GM18951 (cell line): ENCODE measurements around the gene CREBL2.

Source experiments
- POLR2A ChIP-seq: IDR thresholded peaks from 4 replicates; pipeline ENCODE4 v1.6.1; 2011; ENCODE audit warnings: mild to moderate bottlenecking; ENCODE audit not compliant: insufficient read length, insufficient read depth; ENCODE audit errors: extremely low read depth
- in situ Hi-C: fragments of 300-500 bp; cut with MboI; formaldehyde crosslinking; loops from one replicate; pipeline ENCODE4 v1.12.0; 2022; ENCODE audit warnings: low sequenced_read_pairs, mixed read lengths, inconsistent platforms; ENCODE audit not compliant: unreplicated experiment

The CREBL2 gene

DNA sequence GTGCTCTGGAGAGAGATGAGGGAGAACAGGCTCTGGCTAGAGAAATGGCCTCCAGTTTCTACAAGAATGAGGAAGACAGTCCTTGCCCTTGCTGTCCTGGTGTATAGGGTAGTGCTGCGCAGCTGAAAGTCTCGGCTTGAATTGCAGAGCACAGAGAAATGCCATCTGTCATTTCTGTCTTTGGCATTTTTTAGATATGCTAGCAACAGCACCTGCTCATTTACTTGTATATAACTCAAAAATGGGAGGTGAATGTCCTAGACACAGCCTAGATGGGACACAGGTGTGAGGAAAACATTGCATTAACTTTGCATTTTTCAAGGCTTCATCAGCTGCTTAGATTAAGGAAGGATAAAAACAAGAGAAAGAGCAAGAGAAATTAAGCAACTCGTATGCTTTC, 48.5 kb downstream of the CREBL2 start:
- in situ Hi-C loops, result no loop called here

DNA sequence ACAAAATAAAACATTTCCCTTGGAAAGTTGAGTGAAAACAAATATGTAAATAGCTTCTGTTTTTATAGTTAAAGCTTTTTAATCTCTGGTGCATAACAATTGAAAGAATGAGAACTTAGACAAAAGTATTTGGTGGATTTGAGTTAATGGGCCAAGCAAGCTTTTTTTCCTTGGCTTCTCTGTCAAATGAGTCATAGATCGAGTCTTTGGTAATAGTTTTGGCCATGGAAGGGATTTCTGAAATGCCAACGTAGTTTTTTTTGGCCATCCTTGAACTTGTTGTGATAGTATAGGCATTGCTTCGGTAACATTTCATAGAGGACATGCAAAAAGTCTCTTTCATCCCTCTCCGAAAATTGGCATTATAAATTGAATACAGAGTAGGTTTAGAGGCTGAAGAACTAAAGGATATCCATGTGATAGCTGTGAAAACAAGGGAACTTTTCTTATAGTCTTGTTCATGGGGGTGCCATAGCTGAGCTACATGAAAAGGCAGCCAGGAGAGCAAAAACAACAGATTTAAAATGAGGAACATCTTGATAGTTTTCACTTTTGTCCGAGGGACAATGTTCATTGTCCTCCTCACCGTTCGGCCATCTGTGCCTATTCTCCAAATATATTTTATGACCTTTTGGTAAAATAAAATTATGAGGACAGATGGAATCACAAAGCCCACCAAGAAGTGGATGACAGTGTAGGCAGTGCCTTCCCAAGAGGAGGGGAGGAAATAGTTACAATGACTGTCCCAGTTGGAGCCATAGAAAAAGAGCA, 49.6 kb downstream of the CREBL2 start:
- in situ Hi-C loops, result no loop called here
- no peak for TF ChIP-seq POLR2A

More for the DNA sequence above, 48.5 kb downstream of the CREBL2 start:
- TF ChIP-seq POLR2A, result no peak

DNA sequence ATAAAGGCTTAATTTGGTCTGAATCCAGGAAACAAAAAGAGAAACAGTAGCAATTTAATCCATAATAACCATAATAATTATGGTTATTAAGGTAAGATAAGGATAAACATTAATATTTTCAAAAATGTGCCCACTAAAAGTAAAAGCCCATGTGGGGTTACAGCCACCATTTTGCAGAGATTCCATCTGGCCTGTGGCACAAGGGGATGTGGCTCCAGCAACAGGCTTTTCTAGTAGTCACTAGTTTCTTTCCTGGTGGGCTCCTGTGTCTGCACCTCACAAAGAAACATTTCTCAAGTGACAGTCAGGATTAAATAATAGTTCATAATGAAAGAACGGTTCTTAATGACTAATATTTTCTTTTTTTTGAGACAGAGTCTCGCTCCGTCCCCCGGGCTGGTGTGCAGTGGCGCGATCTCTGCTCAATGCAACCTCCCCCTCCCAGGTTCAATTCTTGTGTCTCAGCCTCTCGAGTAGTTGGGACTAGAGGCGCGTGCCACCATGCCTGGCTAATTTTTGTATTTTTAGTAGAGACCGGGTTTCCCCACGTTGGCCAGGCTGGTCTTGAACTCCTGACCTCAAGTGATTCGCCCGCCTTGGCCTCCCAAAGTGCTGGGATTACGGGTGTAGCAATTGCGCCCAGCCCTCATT, 52.1 kb downstream of the CREBL2 start:
- TF ChIP-seq POLR2A, result no peak
- in situ Hi-C loops, result no loop called here

DNA sequence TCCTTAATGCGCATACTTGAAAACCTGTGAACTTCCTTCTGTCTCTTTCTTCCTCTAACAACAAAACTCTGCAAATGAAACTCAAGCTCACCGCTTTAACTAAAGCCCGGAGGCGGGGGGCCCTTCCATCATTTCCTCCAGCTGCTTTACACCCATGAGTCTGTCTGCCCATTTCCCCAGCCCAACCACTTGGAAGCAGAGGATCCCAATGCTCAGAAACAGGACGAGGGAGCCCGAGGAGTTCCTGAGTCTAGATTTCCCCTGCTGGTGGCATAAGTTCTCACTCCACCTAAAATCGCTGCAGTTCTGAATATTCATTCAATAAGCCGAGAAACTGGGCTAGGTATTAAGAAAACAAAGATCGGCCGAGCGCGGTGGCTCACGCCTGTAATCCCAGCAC, 53.5 kb downstream of the CREBL2 start:
- TF ChIP-seq POLR2A, result no peak
- in situ Hi-C loops, result no loop called here

DNA sequence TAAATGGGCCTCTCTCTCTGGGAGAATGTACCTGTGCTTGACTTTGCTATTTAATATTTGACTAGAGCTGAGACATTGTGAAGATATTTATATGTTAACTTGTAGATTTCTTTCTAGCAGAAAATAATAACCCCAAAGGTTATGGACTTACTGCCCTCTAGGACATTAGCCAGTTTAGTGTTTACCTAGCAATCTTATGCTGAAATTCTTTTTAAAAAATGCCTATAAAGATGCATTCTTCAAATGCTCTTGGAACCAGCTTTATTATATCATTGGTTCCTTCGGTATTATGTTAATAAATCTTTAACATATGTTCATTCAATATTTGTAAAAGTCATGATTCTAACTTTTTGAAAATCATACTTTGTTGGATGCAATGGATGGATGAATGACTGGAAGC, 56.3 kb downstream of the CREBL2 start:
- TF ChIP-seq POLR2A, result no peak
- in situ Hi-C loops, result no loop called here

DNA sequence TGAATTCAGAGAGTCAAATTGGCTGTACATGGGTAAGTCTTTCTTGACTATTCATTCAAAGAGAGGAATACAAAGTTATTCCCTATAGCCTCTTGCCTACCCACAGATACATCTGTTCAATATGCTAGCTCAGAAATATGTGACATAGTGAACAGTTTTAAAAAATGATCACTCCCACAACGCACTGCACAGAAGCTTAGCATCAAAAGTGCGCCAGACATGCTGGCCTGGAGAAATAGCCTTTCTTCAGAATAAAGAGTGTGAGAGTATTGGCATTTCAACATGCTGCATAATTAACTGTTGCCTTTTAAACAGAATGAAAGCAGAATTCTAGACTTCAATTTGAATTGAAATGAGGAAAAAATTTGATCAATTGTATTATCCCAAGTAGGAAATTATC, 57.3 kb downstream of the CREBL2 start:
- in situ Hi-C loops, result no loop called here
- TF ChIP-seq POLR2A, result no peak

DNA sequence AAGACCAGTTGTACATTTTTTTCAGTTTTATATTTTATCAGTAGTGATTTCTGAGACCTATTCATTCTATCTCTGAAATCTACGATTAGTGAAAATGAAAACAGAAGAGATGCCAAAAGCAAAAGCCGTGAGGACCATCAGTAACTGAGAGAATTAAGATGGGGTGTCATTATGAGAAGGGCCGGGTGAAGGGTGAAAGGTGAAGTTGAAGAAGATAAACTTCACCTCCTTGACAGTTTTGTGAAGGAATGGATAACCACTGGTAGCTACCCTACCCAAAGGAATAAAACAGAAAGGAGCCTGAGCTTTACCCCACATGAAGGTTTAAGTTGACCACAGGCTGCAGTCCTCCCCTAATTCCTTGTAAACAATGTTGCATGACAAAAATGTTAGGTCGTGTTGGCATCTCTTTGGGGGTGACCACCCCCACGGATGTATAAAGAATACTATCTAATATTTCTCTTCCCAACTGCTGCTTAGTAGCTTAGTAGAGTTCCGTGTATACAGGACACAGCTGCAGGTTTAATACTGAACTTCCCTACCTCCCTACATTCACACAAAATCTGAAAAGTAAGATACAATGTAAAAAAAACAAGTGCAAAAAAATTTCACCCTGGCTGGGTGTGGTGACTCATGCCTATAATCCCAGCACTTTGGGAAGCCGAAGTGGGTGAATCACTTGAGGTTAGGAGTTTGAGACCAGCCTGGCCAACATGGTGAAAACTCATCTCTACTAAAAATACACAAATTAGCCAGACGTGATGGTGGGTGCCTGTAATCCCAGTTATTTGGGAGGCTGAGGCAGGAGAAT, 60.4 kb downstream of the CREBL2 start:
- in situ Hi-C loops, result no loop called here
- TF ChIP-seq POLR2A, result no peak

DNA sequence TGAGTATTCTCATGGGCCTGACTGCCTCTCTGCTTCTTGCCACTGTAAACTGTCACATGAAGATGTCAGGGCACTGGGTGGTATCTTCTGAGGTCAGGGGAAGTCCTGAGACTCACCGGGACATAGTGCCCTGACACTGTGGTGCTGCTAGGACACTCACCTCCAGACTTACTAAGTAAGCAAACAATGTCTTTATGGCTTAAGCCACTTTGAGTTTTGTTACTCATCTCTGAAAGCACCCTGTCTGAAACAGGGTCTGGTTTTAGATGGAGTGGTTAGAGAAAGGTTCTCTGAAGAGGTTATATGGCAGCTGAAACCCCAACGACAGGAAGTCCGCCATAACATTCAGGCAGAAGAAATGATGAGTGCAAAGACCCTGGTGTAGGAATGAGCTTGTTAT, 61.6 kb downstream of the CREBL2 start:
- in situ Hi-C loops, result no loop called here

DNA sequence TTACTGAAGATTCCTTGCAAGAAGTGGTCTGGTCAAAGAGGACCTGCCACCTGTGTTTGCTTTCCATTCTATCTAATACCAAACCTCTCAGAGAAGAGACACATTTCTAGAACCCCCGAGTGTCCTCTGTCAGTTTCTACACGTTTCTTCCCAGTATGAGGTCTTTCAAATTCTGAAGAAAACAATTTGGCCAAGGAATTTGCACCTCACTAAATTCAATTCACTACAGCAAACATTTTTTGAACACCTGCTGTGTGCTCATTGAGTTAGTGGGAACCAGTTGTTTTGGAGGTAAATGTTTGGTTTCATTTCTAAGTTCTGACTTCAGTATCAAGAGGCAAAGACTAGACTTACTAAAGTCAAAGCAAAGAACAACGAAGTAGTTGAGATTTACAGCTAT, 64.9 kb downstream of the CREBL2 start:
- no peak for TF ChIP-seq POLR2A
- in situ Hi-C loops, result no loop called here

More for the DNA sequence above, 61.6 kb downstream of the CREBL2 start:
- TF ChIP-seq POLR2A, result no peak

DNA sequence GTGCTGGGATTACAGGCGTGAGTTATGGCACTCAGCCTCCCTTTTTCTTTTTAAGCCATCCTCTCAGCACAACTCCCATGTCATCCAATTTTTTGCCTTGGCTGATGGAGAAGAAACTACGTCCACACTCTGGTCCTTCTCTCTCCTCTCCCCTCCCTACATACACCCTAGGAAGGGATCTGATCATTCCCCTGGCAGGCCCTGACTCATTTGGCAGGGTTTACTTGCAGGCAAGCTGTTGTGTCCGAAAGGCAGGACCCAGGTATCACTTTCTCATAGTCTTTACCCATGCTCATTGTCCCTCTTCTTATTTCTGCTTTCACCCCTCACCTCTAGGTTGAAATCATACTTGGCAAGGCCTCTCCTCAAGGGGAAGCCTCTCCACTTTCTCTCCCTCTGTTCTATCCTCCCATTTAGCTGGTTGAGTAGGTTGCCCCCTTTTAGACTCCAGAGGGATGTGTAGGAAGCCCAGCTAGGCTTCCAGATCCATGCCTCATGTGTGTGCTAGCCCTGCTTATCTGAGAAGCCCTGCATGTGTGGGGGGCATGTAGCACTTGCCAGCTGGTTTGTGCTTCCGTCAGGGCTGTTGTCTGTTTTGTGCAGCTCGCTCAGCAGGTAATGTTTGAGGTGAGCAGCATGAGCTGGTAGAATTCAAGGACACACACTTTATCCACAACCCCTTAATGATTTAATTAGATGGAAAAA, 69.5 kb downstream of the CREBL2 start:
- in situ Hi-C loops, result no loop called here
- TF ChIP-seq POLR2A, result no peak

DNA sequence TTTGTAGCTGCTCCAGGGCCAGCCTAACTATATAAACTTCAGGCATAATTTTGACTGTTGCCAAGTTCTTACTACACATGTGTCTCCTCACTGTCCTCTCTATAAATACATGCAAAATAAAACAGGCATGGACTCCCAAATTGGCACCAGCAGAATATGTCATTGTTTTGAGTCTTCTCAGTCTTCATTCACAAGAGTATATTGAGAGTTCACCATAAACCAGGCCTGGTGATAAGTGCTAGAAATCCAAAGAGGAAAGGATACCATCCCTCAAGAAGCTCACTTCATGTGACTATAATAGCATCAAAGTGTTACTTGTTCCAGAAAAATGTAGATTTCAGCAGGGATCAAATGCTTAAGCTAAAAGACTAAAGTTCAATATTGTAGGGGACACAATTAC, 70.6 kb downstream of the CREBL2 start:
- no peak for TF ChIP-seq POLR2A
- in situ Hi-C loops, result no loop called here

DNA sequence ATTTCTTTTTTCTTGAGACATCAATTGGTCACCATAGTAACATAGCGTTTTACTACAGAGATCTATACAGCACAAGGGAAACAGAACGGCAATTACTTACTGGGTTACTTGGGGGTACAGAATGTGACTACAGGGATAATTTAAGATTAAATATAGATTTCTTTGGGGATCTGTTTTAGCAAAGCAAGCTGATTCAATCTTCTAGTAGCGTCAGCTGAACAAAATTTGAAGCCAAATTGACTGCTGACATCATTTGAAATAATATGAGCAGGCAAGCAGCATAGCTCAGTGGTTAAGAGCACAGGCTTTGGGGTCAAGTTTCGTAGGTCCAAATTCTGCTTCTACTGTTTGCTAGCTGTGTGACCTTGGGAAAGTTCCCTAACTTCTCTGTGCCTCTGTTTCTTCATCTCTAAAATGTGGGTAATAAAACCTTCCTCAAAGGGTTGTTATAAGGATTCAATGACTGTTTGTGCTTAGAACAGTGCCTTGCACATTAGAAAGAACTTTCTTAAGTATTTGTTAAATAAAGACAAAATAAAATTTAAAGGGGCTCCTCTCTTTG, 71.5 kb downstream of the CREBL2 start:
- no peak for TF ChIP-seq POLR2A
- in situ Hi-C loops, result no loop called here

DNA sequence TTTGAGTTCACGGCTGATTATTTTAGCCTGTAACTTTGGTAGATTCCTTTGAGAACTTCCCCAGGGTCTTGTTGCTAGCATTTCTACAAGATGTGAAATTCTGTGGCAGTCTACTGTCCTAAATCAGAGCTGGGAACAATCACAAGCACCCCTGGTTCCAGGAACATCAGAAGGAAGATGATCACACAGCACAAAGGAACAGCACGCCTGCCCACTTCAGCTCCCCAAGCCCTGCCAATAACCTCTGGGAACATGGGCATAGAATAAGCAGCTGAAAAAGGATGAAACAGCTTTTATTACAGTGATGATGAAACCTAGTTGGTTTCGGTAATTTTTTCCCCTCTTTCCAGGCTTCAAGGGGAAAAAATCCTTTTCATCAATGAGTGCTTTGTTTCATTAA, 72.0 kb downstream of the CREBL2 start:
- TF ChIP-seq POLR2A, result no peak

More for the DNA sequence above, 72.0 kb downstream of the CREBL2 start:
- in situ Hi-C loops, result no loop called here
